ENCODE measurements around the gene STYK1. TPM values are rescaled to one million over a fixed set of nuclear protein-coding genes. Genes with fewer than 3 reads are reported as not detected.
"Not testable (repeated sequence)": the region's sequence is repeated elsewhere in the genome, so short reads cannot be mapped to it uniquely, and the experiment has no call there.

STYK1 gene
- total and polyA plus RNA-seq, 4 donors, result 0.18 to 1.2 (median 0.37) TPM

DNA sequence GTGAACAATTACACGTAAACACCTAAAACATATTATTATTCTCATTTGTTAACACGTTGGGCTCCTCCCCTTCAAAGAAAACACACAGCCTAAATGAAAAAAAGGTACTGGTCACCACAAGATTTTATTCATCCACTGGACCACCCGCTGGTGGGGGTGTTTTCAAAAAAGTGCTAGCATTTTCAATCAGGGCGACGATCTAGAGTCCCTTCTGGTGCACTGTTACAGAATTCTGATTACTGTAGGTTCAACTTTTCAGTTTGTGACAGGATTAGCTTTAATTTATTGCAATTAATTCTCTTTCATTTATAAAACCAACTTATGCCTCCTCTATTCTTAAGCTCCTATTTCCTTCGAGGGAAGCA is 60.9 kb downstream of the STYK1 start:
- ATAC-seq (ENCODE audit: low FRiP score) (peak; percentile 20), DNase-seq (no peak)
- WGBS, 2 donors, result 0 to 1% methylated on average over 6 of the region's 6 CpGs
- Histone ChIP-seq H3K36me3 (ENCODE audit: control insufficient read depth in 1 of 2, insufficient read depth in 2 of 2, low read length in 1 of 2) (no peaks in the 10 kb centered on the region), H3K9me3 (ENCODE audit: control insufficient read depth, low read length) (no peaks in the 10 kb centered on the region), H3K4me3 (ENCODE audit: low read length in 2 of 2) (peak overlapping the region; percentile 33 to 93), H3K27ac (ENCODE audit: low read depth in 1 of 2, low read length in 2 of 2) (peak overlapping the region in 1 of 2 donors; percentile 9), H3K4me1 (ENCODE audit: control insufficient read depth in 1 of 2, insufficient read depth in 2 of 2, low read length in 2 of 2) (peaks cover 0 to 3% of the 10 kb centered on the region in 2 donors), H3K27me3 (ENCODE audit: control insufficient read depth in 1 of 2, insufficient read depth in 2 of 2, low read length in 1 of 2) (no peaks in the 10 kb centered on the region)
- intact Hi-C loops (cut with DNase I), result loop anchor here (1.0 to 10.0 kb wide), 4 partner anchors 112 to 872 kb away; partner anchors contain the start of gene YBX3 (in 2 of the 2)

DNA sequence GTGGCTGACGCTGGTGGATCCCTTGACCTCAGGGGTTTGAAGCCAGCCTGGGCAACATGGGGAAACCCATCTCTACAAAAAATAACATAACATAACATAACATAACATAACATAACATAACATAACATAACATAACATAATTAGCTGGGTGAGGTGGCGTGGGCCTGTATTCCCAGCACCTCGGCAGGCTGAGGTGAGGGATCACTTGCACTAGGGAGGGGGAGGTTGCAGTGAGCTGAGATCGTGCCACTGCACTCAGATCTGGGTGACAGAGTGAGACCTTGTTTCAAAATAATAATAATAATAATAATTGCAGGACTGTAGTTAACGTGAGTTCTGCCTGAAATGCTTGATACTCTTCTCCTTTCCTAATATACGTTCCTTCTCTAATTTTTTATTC is 61.7 kb downstream of the STYK1 start:
- WGBS, 2 donors, result 63 to 71% methylated on average over 6 of the region's 6 CpGs
- no peak overlapping the region for H3K27ac ChIP-seq (ENCODE audit: low read depth in 1 of 2, low read length in 2 of 2)
- H3K36me3 ChIP-seq (ENCODE audit: control insufficient read depth in 1 of 2, insufficient read depth in 2 of 2, low read length in 1 of 2), result no peaks in the 10 kb centered on the region
- intact Hi-C loops (cut with DNase I), result loop anchor here (5.0 to 10.0 kb wide), 3 partner anchors 113 to 873 kb away; partner anchors contain the start of gene YBX3 (in 2 of the 2)
- H3K9me3 ChIP-seq (ENCODE audit: control insufficient read depth, low read length), result no peaks in the 10 kb centered on the region
- ATAC-seq (ENCODE audit: low FRiP score) (no peak), DNase-seq (peak in 1 of 2 donors; percentile 48)
- peaks cover 0 to 3% of the 10 kb centered on the region in 2 donors for H3K4me1 ChIP-seq (ENCODE audit: control insufficient read depth in 1 of 2, insufficient read depth in 2 of 2, low read length in 2 of 2)
- no peaks in the 10 kb centered on the region for H3K27me3 ChIP-seq (ENCODE audit: control insufficient read depth in 1 of 2, insufficient read depth in 2 of 2, low read length in 1 of 2)
- H3K4me3 ChIP-seq (ENCODE audit: low read length in 2 of 2), result no peak overlapping the region

DNA sequence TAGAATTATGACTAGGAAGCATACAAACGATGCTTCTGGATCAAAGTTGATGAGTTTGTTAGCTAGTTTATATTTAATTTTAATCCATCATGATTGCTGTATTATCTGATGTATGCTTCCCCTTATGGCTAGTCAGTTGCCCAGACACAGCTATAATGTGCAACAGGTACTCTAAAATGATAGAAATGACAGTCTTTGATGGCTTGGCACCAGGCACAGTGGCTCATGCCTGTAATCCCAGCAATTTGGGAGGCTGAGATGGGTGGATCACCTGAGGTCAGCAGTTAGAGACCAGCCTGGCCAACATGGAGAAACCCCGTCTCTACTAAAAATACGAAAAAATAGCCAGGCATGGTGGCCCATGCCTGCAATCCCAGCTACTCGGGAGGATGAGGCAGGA is 62.6 kb downstream of the STYK1 start:
- DNase-seq, result not testable (repeated sequence)

DNA sequence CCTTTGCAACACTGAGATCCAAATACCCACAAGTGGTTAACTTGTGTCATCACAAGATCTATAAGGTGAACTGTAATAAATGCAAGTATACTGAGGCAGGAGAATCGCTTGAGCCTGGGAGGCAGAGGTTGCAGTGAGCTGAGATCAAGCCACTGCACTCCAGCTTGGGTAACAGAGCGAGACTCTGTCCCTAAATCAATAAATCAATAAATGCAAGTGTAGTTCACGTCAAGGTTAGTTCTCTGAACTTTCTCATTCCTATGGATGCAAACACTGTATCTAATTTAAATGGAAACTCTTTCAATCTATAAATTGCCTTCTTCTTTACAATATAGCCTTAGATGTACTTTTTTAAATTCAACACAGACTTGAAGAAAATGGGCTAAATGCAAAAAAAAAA is 63.7 kb downstream of the STYK1 start:
- Histone ChIP-seq H3K9me3 (ENCODE audit: control insufficient read depth, low read length) (no peaks in the 10 kb centered on the region), H3K36me3 (ENCODE audit: control insufficient read depth in 1 of 2, insufficient read depth in 2 of 2, low read length in 1 of 2) (peaks cover 0 to 3% of the 10 kb centered on the region in 2 donors), H3K27ac (ENCODE audit: low read depth in 1 of 2, low read length in 2 of 2) (no peak overlapping the region), H3K27me3 (ENCODE audit: control insufficient read depth in 1 of 2, insufficient read depth in 2 of 2, low read length in 1 of 2) (no peaks in the 10 kb centered on the region), H3K4me3 (ENCODE audit: low read length in 2 of 2) (no peak overlapping the region), H3K4me1 (ENCODE audit: control insufficient read depth in 1 of 2, insufficient read depth in 2 of 2, low read length in 2 of 2) (peaks cover 0 to 3% of the 10 kb centered on the region in 2 donors)
- WGBS, 2 donors, result 88 to 89% methylated on average over 3 of the region's 3 CpGs
- intact Hi-C loops (cut with DNase I), result loop anchor here (5.0 to 10.0 kb wide), 3 partner anchors 115 to 875 kb away; partner anchors contain the start of gene YBX3 (in 2 of the 2)
- no peak for DNase-seq
- no peak for ATAC-seq (ENCODE audit: low FRiP score)

More for the DNA sequence above, 62.6 kb downstream of the STYK1 start:
- not testable (repeated sequence) for ATAC-seq (ENCODE audit: low FRiP score); H3K27me3 ChIP-seq (ENCODE audit: control insufficient read depth in 1 of 2, insufficient read depth in 2 of 2, low read length in 1 of 2); H3K4me3 ChIP-seq (ENCODE audit: low read length in 2 of 2); H3K36me3 ChIP-seq (ENCODE audit: control insufficient read depth in 1 of 2, insufficient read depth in 2 of 2, low read length in 1 of 2); H3K9me3 ChIP-seq (ENCODE audit: control insufficient read depth, low read length); H3K4me1 ChIP-seq (ENCODE audit: control insufficient read depth in 1 of 2, insufficient read depth in 2 of 2, low read length in 2 of 2); H3K27ac ChIP-seq (ENCODE audit: low read depth in 1 of 2, low read length in 2 of 2)
- intact Hi-C loops (cut with DNase I), result loop anchor here (5.0 to 10.0 kb wide), 3 partner anchors 114 to 874 kb away; partner anchors contain the start of gene YBX3 (in 2 of the 2)
- WGBS, 2 donors, result 87 to 90% methylated on average over 4 of the region's 4 CpGs

DNA sequence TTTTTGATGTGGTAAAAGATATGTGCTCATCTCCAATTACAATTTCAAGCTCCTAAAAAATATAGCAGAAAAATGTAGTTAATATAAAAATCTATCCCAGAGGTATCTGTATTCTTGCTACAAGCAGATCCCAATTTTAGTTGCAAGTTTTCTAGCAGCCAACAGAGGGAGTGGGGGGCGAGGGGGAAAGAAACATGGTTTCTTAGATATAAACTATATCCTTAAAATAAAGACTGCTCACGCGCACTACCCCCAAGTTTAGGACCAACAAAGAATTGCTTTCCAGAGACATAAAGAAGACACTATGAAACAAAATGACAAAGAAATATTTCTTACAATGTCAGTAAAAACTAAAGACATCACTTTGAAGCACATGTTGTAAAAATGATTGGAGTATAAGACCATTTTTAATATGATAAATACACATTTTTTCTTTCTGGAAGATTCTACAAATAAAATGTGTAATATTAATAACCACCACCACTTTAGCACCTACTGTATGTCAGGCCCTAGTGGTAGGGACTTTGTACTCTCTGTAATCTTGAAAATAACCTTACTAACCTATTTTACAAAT is 65.9 kb downstream of the STYK1 start:
- peaks cover 0 to 3% of the 10 kb centered on the region in 2 donors for H3K36me3 ChIP-seq (ENCODE audit: control insufficient read depth in 1 of 2, insufficient read depth in 2 of 2, low read length in 1 of 2)
- no peak for DNase-seq
- no peaks in the 10 kb centered on the region for H3K9me3 ChIP-seq (ENCODE audit: control insufficient read depth, low read length)
- WGBS, 2 donors, result 79 to 80% methylated on average over 3 of the region's 3 CpGs
- H3K4me3 ChIP-seq (ENCODE audit: low read length in 2 of 2), result no peak overlapping the region
- intact Hi-C loops (cut with DNase I), result no loop called here
- no peak for ATAC-seq (ENCODE audit: low FRiP score)
- H3K27me3 ChIP-seq (ENCODE audit: control insufficient read depth in 1 of 2, insufficient read depth in 2 of 2, low read length in 1 of 2), result no peaks in the 10 kb centered on the region
- no peak overlapping the region for H3K27ac ChIP-seq (ENCODE audit: low read depth in 1 of 2, low read length in 2 of 2)
- H3K4me1 ChIP-seq (ENCODE audit: control insufficient read depth in 1 of 2, insufficient read depth in 2 of 2, low read length in 2 of 2), result no peaks in the 10 kb centered on the region

DNA sequence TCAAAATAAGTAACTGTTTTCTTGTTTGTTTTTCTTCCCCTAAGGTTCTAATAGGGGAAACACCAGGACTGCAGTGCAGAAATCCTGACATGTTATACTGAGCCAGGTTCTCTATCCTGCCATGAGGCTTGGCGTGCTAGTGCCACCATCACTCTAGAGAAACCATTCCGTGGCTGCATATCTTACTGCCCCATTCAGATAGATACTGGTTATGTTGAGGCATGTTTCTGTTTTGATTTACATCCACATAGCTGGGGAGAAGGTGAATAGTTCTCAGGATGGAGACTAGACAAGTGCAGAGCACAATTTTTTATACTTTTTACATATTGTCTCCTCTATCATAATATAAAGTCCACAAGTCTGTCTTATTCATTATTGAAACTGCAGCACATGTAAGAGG is 72.0 kb downstream of the STYK1 start:
- no peaks in the 10 kb centered on the region for H3K4me1 ChIP-seq (ENCODE audit: control insufficient read depth in 1 of 2, insufficient read depth in 2 of 2, low read length in 2 of 2)
- H3K9me3 ChIP-seq (ENCODE audit: control insufficient read depth, low read length), result no peaks in the 10 kb centered on the region
- intact Hi-C loops (cut with DNase I), result no loop called here
- H3K4me3 ChIP-seq (ENCODE audit: low read length in 2 of 2), result no peak overlapping the region
- ATAC-seq (ENCODE audit: low FRiP score) (no peak), DNase-seq (no peak)
- H3K36me3 ChIP-seq (ENCODE audit: control insufficient read depth in 1 of 2, insufficient read depth in 2 of 2, low read length in 1 of 2), result peaks cover 0 to under 1% of the 10 kb centered on the region in 2 donors
- WGBS, 2 donors, result 89 to 96% methylated on average over 2 of the region's 2 CpGs
- H3K27me3 ChIP-seq (ENCODE audit: control insufficient read depth in 1 of 2, insufficient read depth in 2 of 2, low read length in 1 of 2), result no peaks in the 10 kb centered on the region
- no peak overlapping the region for H3K27ac ChIP-seq (ENCODE audit: low read depth in 1 of 2, low read length in 2 of 2)

DNA sequence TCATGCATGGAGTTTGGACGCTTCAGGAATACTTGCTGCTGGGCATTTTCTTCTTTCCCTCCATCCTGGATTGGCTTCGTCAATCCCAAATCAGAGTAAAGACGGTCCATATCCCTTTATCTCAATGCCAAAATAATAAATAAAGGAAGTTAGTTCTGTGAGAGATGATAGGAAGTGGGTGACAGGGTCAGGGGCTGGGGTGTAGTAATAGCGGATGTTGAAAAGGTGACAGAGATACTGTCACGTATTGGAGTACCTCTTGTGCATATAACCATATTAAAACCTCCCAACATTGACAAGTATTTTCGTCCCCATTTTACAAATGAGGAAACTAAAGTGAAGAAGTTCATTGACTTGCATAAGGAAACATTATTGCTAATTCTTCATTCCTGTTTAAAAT is 72.9 kb downstream of the STYK1 start:
- ATAC-seq (ENCODE audit: low FRiP score), result no peak
- Histone ChIP-seq H3K4me3 (ENCODE audit: low read length in 2 of 2) (no peak overlapping the region), H3K27ac (ENCODE audit: low read depth in 1 of 2, low read length in 2 of 2) (no peak overlapping the region), H3K36me3 (ENCODE audit: control insufficient read depth in 1 of 2, insufficient read depth in 2 of 2, low read length in 1 of 2) (no peaks in the 10 kb centered on the region), H3K4me1 (ENCODE audit: control insufficient read depth in 1 of 2, insufficient read depth in 2 of 2, low read length in 2 of 2) (no peaks in the 10 kb centered on the region), H3K9me3 (ENCODE audit: control insufficient read depth, low read length) (no peaks in the 10 kb centered on the region), H3K27me3 (ENCODE audit: control insufficient read depth in 1 of 2, insufficient read depth in 2 of 2, low read length in 1 of 2) (no peaks in the 10 kb centered on the region)
- WGBS, 2 donors, result 86 to 90% methylated on average over 6 of the region's 6 CpGs
- DNase-seq, result no peak
- intact Hi-C loops (cut with DNase I), result no loop called here

DNA sequence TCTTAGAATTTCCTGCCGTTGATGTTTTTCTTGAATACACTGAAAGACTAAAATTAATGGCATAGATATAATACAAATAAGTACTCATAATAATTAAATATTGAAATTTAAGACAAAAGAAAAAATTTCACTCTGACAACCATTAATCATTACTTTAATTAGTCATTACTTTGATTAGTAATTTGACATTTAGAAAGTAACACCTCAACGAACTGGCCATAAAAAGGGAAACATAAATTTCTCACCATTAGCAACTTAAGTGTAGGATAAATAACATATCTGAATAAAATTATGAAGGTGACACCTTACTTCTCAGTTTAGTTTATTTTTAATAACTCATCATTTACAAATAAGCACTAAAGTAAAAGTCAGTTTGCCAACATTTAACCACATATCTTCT is 78.0 kb downstream of the STYK1 start:
- intact Hi-C loops (cut with DNase I), result no loop called here

DNA sequence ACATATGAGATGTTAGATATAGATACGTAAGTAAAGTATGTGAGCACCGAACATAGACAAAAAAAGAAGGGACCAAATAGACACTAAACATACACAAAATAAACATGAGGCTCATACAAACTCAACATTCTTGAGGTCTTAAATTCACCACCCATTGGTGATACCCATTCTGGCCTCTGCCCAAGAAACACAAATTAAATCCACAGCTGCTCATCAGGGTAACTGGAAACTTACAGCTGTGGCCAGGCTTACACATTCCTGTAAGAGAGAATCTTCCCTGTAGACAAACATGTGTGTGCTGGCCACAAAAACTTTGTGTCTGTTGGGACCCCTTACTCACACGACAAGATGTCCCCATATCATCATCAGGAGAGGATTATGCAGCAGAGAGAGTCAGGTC is 82.9 kb downstream of the STYK1 start:
- Histone ChIP-seq H3K27ac (ENCODE audit: low read depth in 1 of 2, low read length in 2 of 2) (no peak overlapping the region), H3K36me3 (ENCODE audit: control insufficient read depth in 1 of 2, insufficient read depth in 2 of 2, low read length in 1 of 2) (peaks cover 3% of the 10 kb centered on the region in 2 donors), H3K4me3 (ENCODE audit: low read length in 2 of 2) (no peak overlapping the region), H3K4me1 (ENCODE audit: control insufficient read depth in 1 of 2, insufficient read depth in 2 of 2, low read length in 2 of 2) (no peaks in the 10 kb centered on the region), H3K27me3 (ENCODE audit: control insufficient read depth in 1 of 2, insufficient read depth in 2 of 2, low read length in 1 of 2) (no peaks in the 10 kb centered on the region), H3K9me3 (ENCODE audit: control insufficient read depth, low read length) (no peaks in the 10 kb centered on the region)
- WGBS, 2 donors, result 87 to 93% methylated on average over 3 of the region's 3 CpGs
- intact Hi-C loops (cut with DNase I), result no loop called here
- no peak for ATAC-seq (ENCODE audit: low FRiP score)
- no peak for DNase-seq

More for the DNA sequence above, 78.0 kb downstream of the STYK1 start:
- WGBS, 2 donors, result 68 to 72% methylated on average over 2 of the region's 2 CpGs
- H3K4me3 ChIP-seq (ENCODE audit: low read length in 2 of 2), result no peak overlapping the region
- ATAC-seq (ENCODE audit: low FRiP score) (no peak), DNase-seq (no peak)
- H3K27ac ChIP-seq (ENCODE audit: low read depth in 1 of 2, low read length in 2 of 2), result no peak overlapping the region
- H3K9me3 ChIP-seq (ENCODE audit: control insufficient read depth, low read length), result no peaks in the 10 kb centered on the region
- H3K36me3 ChIP-seq (ENCODE audit: control insufficient read depth in 1 of 2, insufficient read depth in 2 of 2, low read length in 1 of 2), result peaks cover 3% of the 10 kb centered on the region in 2 donors
- H3K4me1 ChIP-seq (ENCODE audit: control insufficient read depth in 1 of 2, insufficient read depth in 2 of 2, low read length in 2 of 2), result no peaks in the 10 kb centered on the region
- H3K27me3 ChIP-seq (ENCODE audit: control insufficient read depth in 1 of 2, insufficient read depth in 2 of 2, low read length in 1 of 2), result no peaks in the 10 kb centered on the region
